OCI-LY1 (cell line): ENCODE results near the gene COMMD3.

Source experiments
- EZH2 ChIP-seq: fragments of 200-600 bp; sonication (generic), shearing (Covaris generic); IDR thresholded peaks from 2 replicates; pipeline ENCODE4 v1.8.0; 2017; ENCODE audit warnings: borderline replicate concordance, mixed run types, mild to moderate bottlenecking, antibody characterized with exemption, low read length, moderate library complexity, mixed read lengths
- TF ChIP-seq, protein P1 (sequence below): fragments of 200-600 bp; sonication (generic), shearing (Covaris generic); IDR thresholded peaks from 2 replicates; pipeline ENCODE4 v1.5.1; 2017; ENCODE audit warnings: mild to moderate bottlenecking, antibody characterized with exemption, low read length, moderate library complexity, mixed read lengths

DNA sequence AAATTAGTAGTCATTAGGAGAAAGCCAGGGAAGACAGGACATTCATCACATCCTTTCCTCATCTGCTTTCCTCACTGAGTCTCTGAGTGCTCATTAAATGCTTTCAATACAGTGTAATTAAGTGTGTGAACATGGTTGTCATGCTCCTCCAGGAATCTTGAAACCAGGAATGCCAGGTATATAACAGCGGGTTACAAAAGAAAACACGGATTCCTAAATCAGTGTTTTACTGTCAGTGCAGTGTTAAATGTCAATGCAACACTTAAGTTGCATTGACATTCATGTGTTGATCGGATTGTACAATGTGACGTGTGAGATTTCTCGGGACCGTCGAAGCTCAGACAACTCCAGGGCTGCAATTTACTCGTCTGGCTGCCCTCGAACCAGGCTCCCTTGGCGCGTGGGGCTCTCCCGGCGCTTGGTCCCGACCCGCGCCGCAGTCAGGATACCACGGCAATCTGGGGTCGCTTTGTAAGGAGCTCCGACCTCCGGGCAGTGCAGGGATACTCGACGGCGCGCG is 28.7 kb downstream of the COMMD3 start:
- TF ChIP-seq, protein P1, sequence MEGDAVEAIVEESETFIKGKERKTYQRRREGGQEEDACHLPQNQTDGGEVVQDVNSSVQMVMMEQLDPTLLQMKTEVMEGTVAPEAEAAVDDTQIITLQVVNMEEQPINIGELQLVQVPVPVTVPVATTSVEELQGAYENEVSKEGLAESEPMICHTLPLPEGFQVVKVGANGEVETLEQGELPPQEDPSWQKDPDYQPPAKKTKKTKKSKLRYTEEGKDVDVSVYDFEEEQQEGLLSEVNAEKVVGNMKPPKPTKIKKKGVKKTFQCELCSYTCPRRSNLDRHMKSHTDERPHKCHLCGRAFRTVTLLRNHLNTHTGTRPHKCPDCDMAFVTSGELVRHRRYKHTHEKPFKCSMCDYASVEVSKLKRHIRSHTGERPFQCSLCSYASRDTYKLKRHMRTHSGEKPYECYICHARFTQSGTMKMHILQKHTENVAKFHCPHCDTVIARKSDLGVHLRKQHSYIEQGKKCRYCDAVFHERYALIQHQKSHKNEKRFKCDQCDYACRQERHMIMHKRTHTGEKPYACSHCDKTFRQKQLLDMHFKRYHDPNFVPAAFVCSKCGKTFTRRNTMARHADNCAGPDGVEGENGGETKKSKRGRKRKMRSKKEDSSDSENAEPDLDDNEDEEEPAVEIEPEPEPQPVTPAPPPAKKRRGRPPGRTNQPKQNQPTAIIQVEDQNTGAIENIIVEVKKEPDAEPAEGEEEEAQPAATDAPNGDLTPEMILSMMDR: no peak
- no peak for TF ChIP-seq EZH2
